HG02678 (cell line): Measurements from ENCODE around the gene PSMA7.

ENCODE experiments used
- ATAC-seq: cut with Tn5 transposase; IDR thresholded peaks from one replicate; pipeline ENCODE4 v1.9.1; 2021; ENCODE audit warnings: mild to moderate bottlenecking, moderate library complexity; ENCODE audit not compliant: unreplicated experiment

Gene PSMA7

DNA sequence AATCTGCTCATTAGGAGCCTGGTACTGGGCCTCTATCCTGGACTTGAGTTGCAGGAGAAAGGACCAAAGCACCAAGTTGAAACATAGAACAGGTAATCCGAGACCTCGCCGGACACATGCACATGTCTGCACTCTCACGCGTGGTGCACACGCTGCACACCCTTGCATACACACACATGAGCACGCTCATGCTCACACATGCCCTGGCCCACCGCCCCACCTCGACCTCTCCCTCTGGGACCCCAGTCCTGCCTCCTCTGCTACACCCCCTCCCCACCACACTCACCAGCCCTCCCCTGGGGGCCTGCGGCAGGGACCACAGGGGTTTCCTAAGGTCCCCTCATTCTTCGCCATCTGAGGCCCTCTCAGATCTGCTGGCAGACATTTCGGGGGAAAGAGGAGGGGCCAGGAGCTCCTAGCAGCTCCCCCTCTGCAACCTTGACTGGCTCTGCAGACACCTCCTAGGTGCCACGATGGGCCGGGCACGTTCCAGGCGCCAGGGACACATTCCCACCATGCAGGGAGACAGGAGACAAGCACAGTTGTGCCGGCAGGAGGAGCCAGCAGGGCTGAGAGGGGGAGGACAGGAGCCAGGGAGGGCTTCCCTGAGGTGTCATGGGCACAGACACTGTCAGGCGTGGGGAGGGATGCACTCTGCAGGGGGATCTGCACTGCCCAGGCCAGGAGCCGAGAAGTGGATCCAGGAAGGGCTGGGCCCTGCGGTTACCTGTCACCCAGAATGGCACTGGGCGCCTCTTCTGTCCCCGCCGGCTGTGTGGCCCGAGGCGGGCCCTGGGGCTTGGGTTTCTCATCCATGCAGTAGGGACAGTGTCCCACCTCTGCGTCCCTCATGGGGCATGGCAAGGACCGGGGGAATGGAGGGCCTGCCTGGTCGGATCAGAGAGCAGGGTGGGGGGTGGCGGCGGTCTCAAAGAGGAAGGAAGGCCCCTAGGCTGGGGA lies 46.5 kb downstream of the PSMA7 start:
- ATAC-seq: no peak

DNA sequence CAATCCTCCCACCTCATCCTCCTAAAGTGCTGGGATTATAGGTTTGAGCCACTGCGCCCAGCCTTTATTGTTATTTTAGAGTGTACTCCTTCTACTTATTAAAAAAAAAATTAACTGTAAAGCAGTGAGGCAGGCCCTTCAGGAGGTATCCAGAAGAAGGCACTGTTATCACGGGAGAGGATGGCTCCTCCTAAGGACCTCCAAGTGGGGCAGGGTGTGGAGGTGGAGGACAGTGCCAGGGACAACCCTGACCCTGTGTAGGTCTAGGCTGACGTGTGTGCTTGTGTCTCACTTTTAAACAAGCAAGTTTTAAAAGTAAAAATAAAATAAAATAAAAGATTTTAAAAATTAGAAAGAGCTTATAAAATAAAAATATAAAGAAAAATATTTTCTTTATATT lies 53.8 kb downstream of the PSMA7 start:
- ATAC-seq: no peak

- no peak for ATAC-seq
Measured at GRCh38 chr20:62088258-62089127, 54.7 kb downstream of the PSMA7 start.

GRCh38 chr20:62087632-62088031 lies 55.6 kb downstream of the PSMA7 start:
- no peak for ATAC-seq

GRCh38 chr20:62087227-62087626 lies 56.0 kb downstream of the PSMA7 start:
- ATAC-seq: no peak
